Measurements from ENCODE around the gene TNFAIP8L2.
"Not testable (repeated sequence)": the region's sequence is repeated elsewhere in the genome, so short reads cannot be mapped to it uniquely, and the experiment has no call there.

The TNFAIP8L2 gene

GRCh38 chr1:151199873-151200581, 43.6 kb downstream of the TNFAIP8L2 start:
- H3K27me3 ChIP-seq (ENCODE audit: insufficient read depth, insufficient read length): no peaks in the 10 kb centered on the region
- H3K36me3 ChIP-seq (ENCODE audit: insufficient read depth, insufficient read length, low read length): peaks cover 39% of the 10 kb centered on the region
- TF ChIP-seq YY1 (IDR thresholded peaks at IDR 0.05; ENCODE audit: insufficient read depth, insufficient read length): no peak
- no peak for TF ChIP-seq SUZ12 (IDR thresholded peaks at IDR 0.05; ENCODE audit: extremely low read depth, insufficient read depth, insufficient read length)
- TF ChIP-seq ZNF274 (IDR thresholded peaks at IDR 0.05; ENCODE audit: low read depth, low read length): no peak
- no peaks in the 10 kb centered on the region for H3K9me3 ChIP-seq (ENCODE audit: insufficient read depth, low read length)
- H3K4me3 ChIP-seq (ENCODE audit: insufficient read length, low read depth): peak overlapping the region; percentile 99
- H3K4me1 ChIP-seq (ENCODE audit: insufficient read depth, insufficient read length): peaks cover 3% of the 10 kb centered on the region
- H3K9ac ChIP-seq (ENCODE audit: insufficient read length, low read depth): peak overlapping the region; percentile 99
- DNase-seq (ENCODE audit: low read depth, low spot score): no peak

- H3K9ac ChIP-seq (ENCODE audit: insufficient read length, low read depth); H3K27me3 ChIP-seq (ENCODE audit: insufficient read depth, insufficient read length); H3K4me1 ChIP-seq (ENCODE audit: insufficient read depth, insufficient read length); DNase-seq (ENCODE audit: low read depth, low spot score); H3K4me3 ChIP-seq (ENCODE audit: insufficient read length, low read depth); H3K9me3 ChIP-seq (ENCODE audit: insufficient read depth, low read length): not testable (repeated sequence)
- H3K36me3 ChIP-seq (ENCODE audit: insufficient read depth, insufficient read length, low read length): peaks cover 85% of the 10 kb centered on the region
These were observed 49.0 kb downstream of the TNFAIP8L2 start for GRCh38 chr1:151205381-151205965.

Measured in NT2/D1 (cell line).